ENCODE results near the gene NGF.

DNA sequence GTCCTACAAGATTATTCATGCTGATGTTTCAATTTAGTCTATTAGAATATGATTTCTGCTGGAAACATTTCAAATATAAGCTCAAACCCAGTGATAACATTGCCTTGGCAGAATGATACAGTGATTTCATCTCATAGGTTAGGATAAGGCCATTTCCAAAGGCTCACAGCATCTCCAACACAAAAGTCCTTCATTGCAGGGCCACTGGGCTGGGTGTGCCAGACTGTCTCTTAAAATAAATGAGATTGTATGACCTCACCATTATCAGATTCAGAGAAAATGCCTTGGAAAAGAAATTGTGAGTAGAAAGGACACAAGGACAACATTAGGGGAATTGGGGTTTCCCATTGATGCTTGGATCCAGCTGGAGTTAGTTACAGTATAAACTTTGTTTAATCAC, 30.4 kb downstream of the NGF start:
- TF ChIP-seq, protein P1, sequence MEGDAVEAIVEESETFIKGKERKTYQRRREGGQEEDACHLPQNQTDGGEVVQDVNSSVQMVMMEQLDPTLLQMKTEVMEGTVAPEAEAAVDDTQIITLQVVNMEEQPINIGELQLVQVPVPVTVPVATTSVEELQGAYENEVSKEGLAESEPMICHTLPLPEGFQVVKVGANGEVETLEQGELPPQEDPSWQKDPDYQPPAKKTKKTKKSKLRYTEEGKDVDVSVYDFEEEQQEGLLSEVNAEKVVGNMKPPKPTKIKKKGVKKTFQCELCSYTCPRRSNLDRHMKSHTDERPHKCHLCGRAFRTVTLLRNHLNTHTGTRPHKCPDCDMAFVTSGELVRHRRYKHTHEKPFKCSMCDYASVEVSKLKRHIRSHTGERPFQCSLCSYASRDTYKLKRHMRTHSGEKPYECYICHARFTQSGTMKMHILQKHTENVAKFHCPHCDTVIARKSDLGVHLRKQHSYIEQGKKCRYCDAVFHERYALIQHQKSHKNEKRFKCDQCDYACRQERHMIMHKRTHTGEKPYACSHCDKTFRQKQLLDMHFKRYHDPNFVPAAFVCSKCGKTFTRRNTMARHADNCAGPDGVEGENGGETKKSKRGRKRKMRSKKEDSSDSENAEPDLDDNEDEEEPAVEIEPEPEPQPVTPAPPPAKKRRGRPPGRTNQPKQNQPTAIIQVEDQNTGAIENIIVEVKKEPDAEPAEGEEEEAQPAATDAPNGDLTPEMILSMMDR (IDR thresholded peaks at IDR 0.05 in 4 of 5, conservative IDR thresholded peaks at IDR 0.05 in 1 of 5), result no peak
- TF ChIP-seq POLR2A (IDR thresholded peaks at IDR 0.05), result no peak

Measured in gastrocnemius medialis (tissue), 4 donors.